IgD-negative memory B cell (primary cell): ENCODE measurements around the gene DAG1. TPM values are rescaled to one million over a fixed set of nuclear protein-coding genes. Genes with fewer than 3 reads are reported as not detected.
A peak's percentile ranks its signal among the peaks of the same experiment; 100 is the strongest.

ENCODE experiments used
- H3K27ac Mint-ChIP-seq, 3 donors: one replicate each; pipeline ENCODE4 v1.8.0; 2020 to 2022; ENCODE audit warnings: mild to moderate bottlenecking in 3 of 3, mixed read lengths in 3 of 3, moderate library complexity in 1 of 3
- H3K27me3 Mint-ChIP-seq: one replicate; pipeline ENCODE4 v1.8.0; 2021; ENCODE audit warnings: mixed read lengths
- H3K36me3 Mint-ChIP-seq: one replicate; pipeline ENCODE4 v1.8.0; 2020; ENCODE audit warnings: mild to moderate bottlenecking, mixed read lengths
- H3K4me1 Mint-ChIP-seq, 3 donors: one replicate each; pipeline ENCODE4 v1.8.0; 2020 to 2022; ENCODE audit warnings: mixed read lengths in 3 of 3, mild to moderate bottlenecking in 1 of 3
- H3K4me3 Mint-ChIP-seq, 4 donors: one replicate each; pipeline ENCODE4 v1.8.0; 2020 to 2022; ENCODE audit warnings: mild to moderate bottlenecking in 4 of 4, mixed read lengths in 4 of 4, moderate library complexity in 3 of 4
- H3K9me3 Mint-ChIP-seq, 3 donors: one replicate each; pipeline ENCODE4 v1.8.0; 2020 to 2021; ENCODE audit warnings: mixed read lengths in 3 of 3, mild to moderate bottlenecking in 1 of 3
- polyA plus RNA-seq: library from polyadenylated mRNA; unstranded; fragments of 300-500 nt; fragmentation: Illumina TruSeq; gene quantifications from one replicate; pipeline ENCODE4 v1.2.3, GENCODE V29; 2021

DAG1 gene
- polyA plus RNA-seq, 1 donor from 2014 or later, result 8.9 TPM

GRCh38 chr3:49461443-49462171, 8.5 kb upstream of the DAG1 start:
- H3K36me3 Mint-ChIP-seq, result no peaks in the 10 kb centered on the region
- no peak overlapping the region for H3K4me3 Mint-ChIP-seq
- no peaks in the 10 kb centered on the region for H3K4me1 Mint-ChIP-seq
- no peaks in the 10 kb centered on the region for H3K27me3 Mint-ChIP-seq
- H3K9me3 Mint-ChIP-seq, result no peaks in the 10 kb centered on the region
- H3K27ac Mint-ChIP-seq, result no peak overlapping the region

- H3K27me3 Mint-ChIP-seq, result no peaks in the 10 kb centered on the region
Measured at GRCh38 chr3:49462222-49462621, 7.8 kb upstream of the DAG1 start.

GRCh38 chr3:49465270-49466034, 4.6 kb upstream of the DAG1 start:
- Mint-ChIP-seq H3K27ac (no peak overlapping the region), H3K4me1 (peaks cover 6% of the 10 kb centered on the region in 3 donors), H3K4me3 (peak overlapping the region in 1 of 4 donors; percentile 60), H3K36me3 (no peaks in the 10 kb centered on the region), H3K27me3 (no peaks in the 10 kb centered on the region), H3K9me3 (no peaks in the 10 kb centered on the region)

More at GRCh38 chr3:49462222-49462621, 7.8 kb upstream of the DAG1 start:
- Mint-ChIP-seq H3K36me3 (no peaks in the 10 kb centered on the region), H3K27ac (no peak overlapping the region), H3K9me3 (no peaks in the 10 kb centered on the region), H3K4me1 (no peaks in the 10 kb centered on the region), H3K4me3 (no peak overlapping the region)

- Mint-ChIP-seq H3K27me3 (no peaks in the 10 kb centered on the region), H3K9me3 (no peaks in the 10 kb centered on the region), H3K27ac (no peak overlapping the region), H3K4me1 (peaks cover 8 to 10% (median 10%) of the 10 kb centered on the region in 3 donors), H3K4me3 (peak overlapping the region in 1 of 4 donors; percentile 60), H3K36me3 (no peaks in the 10 kb centered on the region)
Measured at GRCh38 chr3:49466085-49466484, 4.0 kb upstream of the DAG1 start.

- peak overlapping the region; percentile 90 to 97 (median 96) for H3K4me3 Mint-ChIP-seq
- H3K27me3 Mint-ChIP-seq, result no peaks in the 10 kb centered on the region
- peak overlapping the region; percentile 82 to 97 (median 97) for H3K27ac Mint-ChIP-seq
- H3K36me3 Mint-ChIP-seq, result no peaks in the 10 kb centered on the region
- peaks cover 17 to 22% (median 22%) of the 10 kb centered on the region in 3 donors for H3K4me1 Mint-ChIP-seq
- no peaks in the 10 kb centered on the region for H3K9me3 Mint-ChIP-seq
Measured at GRCh38 chr3:49469037-49469935, 781 bp upstream of the DAG1 start.

- Mint-ChIP-seq H3K4me3 (peak overlapping the region; percentile 90 to 96 (median 94)), H3K27me3 (no peaks in the 10 kb centered on the region), H3K36me3 (peaks cover 1% of the 10 kb centered on the region), H3K4me1 (peaks cover 17 to 23% (median 22%) of the 10 kb centered on the region in 3 donors), H3K9me3 (no peaks in the 10 kb centered on the region), H3K27ac (peak overlapping the region; percentile 86 to 97 (median 91))
Measured at GRCh38 chr3:49470714-49471420, 800 bp downstream of the DAG1 start.

GRCh38 chr3:49471856-49472495, 1.9 kb downstream of the DAG1 start:
- peaks cover 17 to 27% (median 22%) of the 10 kb centered on the region in 3 donors for H3K4me1 Mint-ChIP-seq
- no peaks in the 10 kb centered on the region for H3K27me3 Mint-ChIP-seq
- H3K4me3 Mint-ChIP-seq, result peak overlapping the region in 2 of 4 donors; percentile 63 to 96
- no peaks in the 10 kb centered on the region for H3K9me3 Mint-ChIP-seq
- H3K36me3 Mint-ChIP-seq, result peaks cover 1% of the 10 kb centered on the region
- H3K27ac Mint-ChIP-seq, result peak overlapping the region in 2 of 3 donors; percentile 91 to 97

GRCh38 chr3:49476563-49476962, 6.5 kb downstream of the DAG1 start:
- no peak overlapping the region for H3K4me3 Mint-ChIP-seq
- peaks cover 5 to 11% (median 7%) of the 10 kb centered on the region in 3 donors for H3K4me1 Mint-ChIP-seq
- H3K27ac Mint-ChIP-seq, result no peak overlapping the region
- H3K9me3 Mint-ChIP-seq, result no peaks in the 10 kb centered on the region
- H3K36me3 Mint-ChIP-seq, result peaks cover 1% of the 10 kb centered on the region
- no peaks in the 10 kb centered on the region for H3K27me3 Mint-ChIP-seq

GRCh38 chr3:49482766-49483165, 12.7 kb downstream of the DAG1 start:
- Mint-ChIP-seq H3K4me3 (no peak overlapping the region), H3K9me3 (no peaks in the 10 kb centered on the region), H3K36me3 (peaks cover 2% of the 10 kb centered on the region), H3K27ac (no peak overlapping the region), H3K27me3 (no peaks in the 10 kb centered on the region), H3K4me1 (peaks cover 1 to 11% (median 1%) of the 10 kb centered on the region in 3 donors)

GRCh38 chr3:49484471-49484870, 14.4 kb downstream of the DAG1 start:
- Mint-ChIP-seq H3K4me3 (no peak overlapping the region), H3K4me1 (peaks cover 1 to 11% (median 5%) of the 10 kb centered on the region in 3 donors), H3K36me3 (peaks cover 5% of the 10 kb centered on the region), H3K27me3 (no peaks in the 10 kb centered on the region), H3K27ac (no peak overlapping the region), H3K9me3 (no peaks in the 10 kb centered on the region)

GRCh38 chr3:49489247-49489646, 19.2 kb downstream of the DAG1 start:
- Mint-ChIP-seq H3K4me1 (peaks cover 3 to 7% (median 5%) of the 10 kb centered on the region in 3 donors), H3K27me3 (no peaks in the 10 kb centered on the region), H3K9me3 (no peaks in the 10 kb centered on the region), H3K36me3 (peaks cover 7% of the 10 kb centered on the region), H3K4me3 (no peak overlapping the region), H3K27ac (no peak overlapping the region)

- H3K4me1 Mint-ChIP-seq, result peaks cover 6 to 12% (median 10%) of the 10 kb centered on the region in 3 donors
- H3K36me3 Mint-ChIP-seq, result peaks cover 5% of the 10 kb centered on the region
- no peak overlapping the region for H3K4me3 Mint-ChIP-seq
- no peaks in the 10 kb centered on the region for H3K27me3 Mint-ChIP-seq
- no peak overlapping the region for H3K27ac Mint-ChIP-seq
- H3K9me3 Mint-ChIP-seq, result no peaks in the 10 kb centered on the region
Measured at GRCh38 chr3:49492969-49493368, 22.9 kb downstream of the DAG1 start.

- H3K36me3 Mint-ChIP-seq, result peaks cover 2% of the 10 kb centered on the region
- no peaks in the 10 kb centered on the region for H3K27me3 Mint-ChIP-seq
- no peaks in the 10 kb centered on the region for H3K9me3 Mint-ChIP-seq
- H3K4me3 Mint-ChIP-seq, result no peak overlapping the region
- peaks cover 6 to 13% (median 10%) of the 10 kb centered on the region in 3 donors for H3K4me1 Mint-ChIP-seq
- no peak overlapping the region for H3K27ac Mint-ChIP-seq
Measured at GRCh38 chr3:49493901-49494300, 23.8 kb downstream of the DAG1 start.

GRCh38 chr3:49495023-49495422, 25.0 kb downstream of the DAG1 start:
- peaks cover 6 to 13% (median 10%) of the 10 kb centered on the region in 3 donors for H3K4me1 Mint-ChIP-seq
- H3K27me3 Mint-ChIP-seq, result no peaks in the 10 kb centered on the region
- no peak overlapping the region for H3K4me3 Mint-ChIP-seq
- peaks cover 2% of the 10 kb centered on the region for H3K36me3 Mint-ChIP-seq
- no peaks in the 10 kb centered on the region for H3K9me3 Mint-ChIP-seq
- peak overlapping the region in 1 of 3 donors; percentile 53 for H3K27ac Mint-ChIP-seq
